Prostate gland (tissue), 2 donors: ENCODE measurements around the gene NSMCE1.
"Not testable (repeated sequence)": the region's sequence is repeated elsewhere in the genome, so short reads cannot be mapped to it uniquely, and the experiment has no call there.

ENCODE experiments used
- POLR2A ChIP-seq: fragments of 450-650 bp; IDR thresholded peaks from one replicate; pipeline ENCODE4 v1.6.1; 2016; ENCODE audit warnings: antibody characterized with exemption, mild to moderate bottlenecking
- TF ChIP-seq, protein P1 (sequence below), 4 experiments: fragments of 200-600 bp in 2 of 4; fragments of 450-650 bp in 2 of 4; sonication (generic) in 2 of 4; IDR thresholded peaks; 1 replicate in 3 of 4; 2 replicates in 1 of 4; pipeline ENCODE4 v1.5.1; 2016 to 2019; ENCODE audit warnings: antibody characterized with exemption in 4 of 4, mild to moderate bottlenecking in 2 of 4, moderate library complexity in 2 of 4

DNA sequence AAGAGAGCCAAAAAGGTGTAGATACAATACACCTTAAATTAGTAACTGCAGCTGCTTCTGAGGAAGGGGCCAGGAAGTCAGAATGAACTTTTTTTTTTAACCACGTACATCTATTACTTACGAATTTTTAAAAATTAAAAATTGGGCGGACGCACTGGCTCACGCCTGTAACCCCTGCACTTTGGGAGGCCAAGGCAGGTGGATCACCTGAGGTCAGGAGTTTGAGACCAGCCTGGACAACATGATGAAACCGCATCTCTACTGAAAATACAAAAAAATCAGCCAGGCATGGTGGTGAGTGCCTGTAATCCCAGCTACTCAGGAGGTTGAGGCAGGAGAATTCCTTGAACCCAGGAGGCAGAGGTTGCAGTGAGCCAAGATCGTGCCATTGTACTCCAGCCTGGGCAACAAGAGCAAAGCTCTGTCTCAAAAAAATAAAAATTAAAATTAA, 5.9 kb upstream of the NSMCE1 start:
- TF ChIP-seq, protein P1, sequence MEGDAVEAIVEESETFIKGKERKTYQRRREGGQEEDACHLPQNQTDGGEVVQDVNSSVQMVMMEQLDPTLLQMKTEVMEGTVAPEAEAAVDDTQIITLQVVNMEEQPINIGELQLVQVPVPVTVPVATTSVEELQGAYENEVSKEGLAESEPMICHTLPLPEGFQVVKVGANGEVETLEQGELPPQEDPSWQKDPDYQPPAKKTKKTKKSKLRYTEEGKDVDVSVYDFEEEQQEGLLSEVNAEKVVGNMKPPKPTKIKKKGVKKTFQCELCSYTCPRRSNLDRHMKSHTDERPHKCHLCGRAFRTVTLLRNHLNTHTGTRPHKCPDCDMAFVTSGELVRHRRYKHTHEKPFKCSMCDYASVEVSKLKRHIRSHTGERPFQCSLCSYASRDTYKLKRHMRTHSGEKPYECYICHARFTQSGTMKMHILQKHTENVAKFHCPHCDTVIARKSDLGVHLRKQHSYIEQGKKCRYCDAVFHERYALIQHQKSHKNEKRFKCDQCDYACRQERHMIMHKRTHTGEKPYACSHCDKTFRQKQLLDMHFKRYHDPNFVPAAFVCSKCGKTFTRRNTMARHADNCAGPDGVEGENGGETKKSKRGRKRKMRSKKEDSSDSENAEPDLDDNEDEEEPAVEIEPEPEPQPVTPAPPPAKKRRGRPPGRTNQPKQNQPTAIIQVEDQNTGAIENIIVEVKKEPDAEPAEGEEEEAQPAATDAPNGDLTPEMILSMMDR (IDR thresholded peaks at IDR 0.05), result not testable (repeated sequence)
- TF ChIP-seq POLR2A, result not testable (repeated sequence)
